HepG2 (cell line): Measurements from ENCODE around the gene COQ8B. TPM values are rescaled to one million over a fixed set of nuclear protein-coding genes. Genes with fewer than 3 reads are reported as not detected.

Source experiments
- BORCS8-MEF2B ChIP-seq: sonication (generic); formaldehyde crosslinking; IDR thresholded peaks from 2 replicates; pipeline ENCODE4 v1.8.0; 2022; ENCODE audit warnings: mild to moderate bottlenecking, missing genetic modification reagents
- DBP ChIP-seq: sonication (generic); formaldehyde crosslinking; IDR thresholded peaks from 2 replicates; pipeline ENCODE4 v1.4.0; 2020; ENCODE audit warnings: missing genetic modification reagents; ENCODE audit errors: not compliant biosample characterization
- HIC2 ChIP-seq: sonication (generic); formaldehyde crosslinking; IDR thresholded peaks from 2 replicates; pipeline ENCODE4 v1.9.0; 2022; ENCODE audit warnings: low read depth, missing genetic modification reagents
- HOXA5 ChIP-seq: sonication (generic); formaldehyde crosslinking; IDR thresholded peaks from 2 replicates; pipeline ENCODE4 v1.4.0; 2020; ENCODE audit warnings: missing genetic modification reagents
- KDM5A ChIP-seq: fragments of 200-600 bp; sonication (generic); IDR thresholded peaks from 2 replicates; pipeline ENCODE4 v1.7.0; 2018; ENCODE audit warnings: antibody characterized with exemption, mild to moderate bottlenecking, low read length, borderline replicate concordance
- MLX ChIP-seq: IDR thresholded peaks from 2 replicates; pipeline ENCODE4 v1.6.1; 2016
- NFE2 ChIP-seq: sonication (generic); formaldehyde crosslinking; IDR thresholded peaks from 2 replicates; pipeline ENCODE4 v1.4.0; 2020; ENCODE audit warnings: missing genetic modification reagents
- PHB2 ChIP-seq: fragments of 450-650 bp; IDR thresholded peaks from 2 replicates; pipeline ENCODE4 v1.6.1; 2018; ENCODE audit not compliant: partially characterized antibody
- POLR2A ChIP-seq, 2 experiments: IDR thresholded peaks; 2 replicates each; pipeline ENCODE4 v1.6.1; 2011; ENCODE audit warnings: low read depth in 2 of 2, low read length in 2 of 2, mild to moderate bottlenecking in 1 of 2, moderate library complexity in 1 of 2; ENCODE audit not compliant: insufficient read depth in 1 of 2
- RBFOX2 ChIP-seq: fragments of 200-400 bp; formaldehyde crosslinking; IDR thresholded peaks from 2 replicates; pipeline ENCODE4 v1.6.1; 2017; ENCODE audit warnings: low read depth, mild to moderate bottlenecking, low read length
- RNF219 ChIP-seq: sonication (generic); formaldehyde crosslinking; IDR thresholded peaks from 2 replicates; pipeline ENCODE4 v1.5.0; 2020; ENCODE audit warnings: mild to moderate bottlenecking, missing genetic modification reagents
- SSRP1 ChIP-seq: IDR thresholded peaks from 2 replicates; pipeline ENCODE4 v1.6.1; 2016; ENCODE audit warnings: control low read depth
- TFDP1 ChIP-seq: IDR thresholded peaks from 2 replicates; pipeline ENCODE4 v1.6.1; 2016; ENCODE audit warnings: missing compliant biosample characterization, missing genetic modification reagents, borderline replicate concordance
- ZBTB1 ChIP-seq: sonication (generic); formaldehyde crosslinking; IDR thresholded peaks from 2 replicates; pipeline ENCODE4 v1.4.0; 2020; ENCODE audit warnings: missing genetic modification reagents, borderline replicate concordance
- ZKSCAN5 ChIP-seq: sonication (generic); formaldehyde crosslinking; IDR thresholded peaks from 2 replicates; pipeline ENCODE4 v1.5.1; 2020; ENCODE audit warnings: mild to moderate bottlenecking, missing genetic modification reagents
- ZNF232 ChIP-seq: sonication (generic); formaldehyde crosslinking; IDR thresholded peaks from 2 replicates; pipeline ENCODE4 v1.4.0; 2020; ENCODE audit warnings: missing genetic modification reagents, borderline replicate concordance
- ZNF614 ChIP-seq: IDR thresholded peaks from 2 replicates; pipeline ENCODE4 v1.6.1; 2018; ENCODE audit warnings: missing biosample characterization, missing genetic modification reagents, inconsistent platforms, borderline replicate concordance
- ZNF615 ChIP-seq: sonication (generic); formaldehyde crosslinking; IDR thresholded peaks from 2 replicates; pipeline ENCODE4 v1.5.0; 2020; ENCODE audit warnings: mild to moderate bottlenecking, missing genetic modification reagents, borderline replicate concordance
- polyA plus RNA-seq, 8 experiments: library from polyadenylated mRNA; depleted of rRNA in 3 of 8; stranded (reverse) in 7 of 8; unstranded in 1 of 8; fragments of >200 nt; fragmentation: Illumina TruSeq in 4 of 8; extraction: Trizol in 4 of 8; gene quantifications; 2 replicates each; pipeline versions ENCODE4 v1.2.1 to v1.2.3, GENCODE V29; 2011 to 2016; ENCODE audit warnings: low read depth in 4 of 8, missing spikeins in 1 of 8, mixed read lengths in 1 of 8; ENCODE audit not compliant: insufficient read depth in 1 of 8
- total RNA-seq, 5 experiments: library from RNA; depleted of rRNA; stranded (reverse); fragments of >200 nt; fragmentation: Illumina TruSeq; extraction: Trizol; gene quantifications; 2 replicates each; pipeline ENCODE4 v1.2.3, GENCODE V29; 2016; ENCODE audit warnings: low read depth in 1 of 5
- TF ChIP-seq, protein P1 (sequence below): sonication (generic); formaldehyde crosslinking; IDR thresholded peaks from 2 replicates; pipeline ENCODE4 v1.8.0; 2022; ENCODE audit warnings: mild to moderate bottlenecking, missing genetic modification reagents, moderate library complexity
- TF ChIP-seq, protein P2 (sequence below), 2 experiments: sonication (generic) in 1 of 2; formaldehyde crosslinking in 1 of 2; IDR thresholded peaks; 2 replicates each; pipeline versions ENCODE4 v1.5.1 to v1.6.1; 2011 to 2020; ENCODE audit warnings: borderline replicate concordance in 1 of 2, low read depth in 1 of 2, low read length in 1 of 2, mild to moderate bottlenecking in 1 of 2, missing genetic modification reagents in 1 of 2, moderate library complexity in 1 of 2

The COQ8B gene
- total and polyA plus RNA-seq, 2 of the 13 experiments (the other 11 are each of a cell fraction or from before 2014, with no cell fraction given) = 12.3 to 17.2 TPM

DNA sequence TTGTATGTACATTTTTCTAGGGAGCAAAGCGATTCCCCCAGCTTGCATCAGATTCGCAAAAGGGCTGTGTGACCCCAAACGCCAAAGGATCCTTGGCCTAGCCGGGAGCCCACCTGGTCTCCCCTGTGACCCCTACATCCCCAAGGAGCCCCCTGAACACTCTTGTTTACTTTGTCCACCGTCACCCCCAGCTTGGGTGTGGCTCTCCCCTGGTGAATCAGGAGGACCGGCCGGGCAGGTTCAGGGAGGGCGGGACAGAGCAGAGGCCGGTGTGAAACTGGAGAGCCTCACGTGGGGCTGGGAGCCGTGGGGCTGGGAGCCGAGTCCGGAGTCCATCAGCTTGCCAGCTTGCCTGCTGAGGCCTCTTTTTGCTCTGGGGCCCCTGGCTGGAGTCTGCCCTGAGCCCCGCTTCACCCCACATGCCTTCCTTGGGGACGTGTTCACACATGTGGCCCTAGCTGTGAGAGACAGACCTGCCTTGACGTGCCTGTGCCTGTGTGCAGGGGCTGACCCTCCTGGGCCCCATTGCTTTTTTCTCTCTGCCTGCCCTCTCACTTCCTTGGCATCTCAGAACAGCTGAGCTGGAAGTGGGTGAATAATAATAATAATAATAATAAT lies 2.2 kb upstream of the COQ8B start (continued):
- TF ChIP-seq MLX (CRISPR knock-in tag) = peak; percentile 29; the same call in 1 of the 2 replicates
- no peak for TF ChIP-seq ZNF615 (CRISPR knock-in tag)
- no peak for TF ChIP-seq ZKSCAN5 (CRISPR knock-in tag)
- no peak for TF ChIP-seq ZBTB1 (CRISPR knock-in tag)
- no peak for TF ChIP-seq NFE2 (CRISPR knock-in tag)
- TF ChIP-seq HOXA5 (CRISPR knock-in tag) = no peak
- no peak for TF ChIP-seq DBP (CRISPR knock-in tag)
- TF ChIP-seq, protein P1, sequence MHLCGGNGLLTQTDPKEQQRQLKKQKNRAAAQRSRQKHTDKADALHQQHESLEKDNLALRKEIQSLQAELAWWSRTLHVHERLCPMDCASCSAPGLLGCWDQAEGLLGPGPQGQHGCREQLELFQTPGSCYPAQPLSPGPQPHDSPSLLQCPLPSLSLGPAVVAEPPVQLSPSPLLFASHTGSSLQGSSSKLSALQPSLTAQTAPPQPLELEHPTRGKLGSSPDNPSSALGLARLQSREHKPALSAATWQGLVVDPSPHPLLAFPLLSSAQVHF = no peak
- TF ChIP-seq, protein P2, sequence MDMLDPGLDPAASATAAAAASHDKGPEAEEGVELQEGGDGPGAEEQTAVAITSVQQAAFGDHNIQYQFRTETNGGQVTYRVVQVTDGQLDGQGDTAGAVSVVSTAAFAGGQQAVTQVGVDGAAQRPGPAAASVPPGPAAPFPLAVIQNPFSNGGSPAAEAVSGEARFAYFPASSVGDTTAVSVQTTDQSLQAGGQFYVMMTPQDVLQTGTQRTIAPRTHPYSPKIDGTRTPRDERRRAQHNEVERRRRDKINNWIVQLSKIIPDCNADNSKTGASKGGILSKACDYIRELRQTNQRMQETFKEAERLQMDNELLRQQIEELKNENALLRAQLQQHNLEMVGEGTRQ (IDR thresholded peaks at IDR 0.05; ENCODE audit: low read depth, low read length) = peak; percentile 81
- TF ChIP-seq, protein P2 (CRISPR knock-in tag; IDR thresholded peaks at IDR 0.05; ENCODE audit: borderline replicate concordance) = peak; percentile 83; the same call in 1 of the 2 replicates
- TF ChIP-seq PHB2 = no peak
- TF ChIP-seq BORCS8-MEF2B (CRISPR knock-in tag) = no peak
- no peak for TF ChIP-seq RNF219 (CRISPR knock-in tag)
- no peak for TF ChIP-seq SSRP1 (CRISPR knock-in tag)
- TF ChIP-seq POLR2A (IDR thresholded peaks at IDR 0.05; ENCODE audit: insufficient read depth in 1 of 2, low read depth in 2 of 2, low read length in 2 of 2) = peak; percentile 52 to 55; a peak in 2 of 4 replicates
- peak; percentile 70 for TF ChIP-seq RBFOX2
- peak; percentile 41; the same call in 1 of the 2 replicates for TF ChIP-seq ZNF614 (CRISPR knock-in tag)
- TF ChIP-seq TFDP1 (CRISPR knock-in tag) = peak; percentile 48; the same call in 1 of the 2 replicates
- 0 out of 2 replicates have a peak, but pooled peaks have one; percentile 32 for TF ChIP-seq ZNF232 (CRISPR knock-in tag)
- TF ChIP-seq KDM5A = no peak
- TF ChIP-seq HIC2 (CRISPR knock-in tag) = peak; percentile 65
